CD4-positive, alpha-beta memory T cell (primary cell): ENCODE results near the gene TVP23B. TPM values are rescaled to one million over a fixed set of nuclear protein-coding genes. Genes with fewer than 3 reads are reported as not detected.
"Not testable (repeated sequence)": the region's sequence is repeated elsewhere in the genome, so short reads cannot be mapped to it uniquely, and the experiment has no call there.

Experiments
- CTCF ChIA-PET: fragments of 350-600 bp; sonication (Branson Sonifier 250); formaldehyde crosslinking; loops from one replicate; lab custom pipeline; 2021; ENCODE audit warnings: inconsistent platforms; ENCODE audit not compliant: partially characterized antibody; lab: Charles Lee
- POLR2A ChIA-PET: fragments of 350-600 bp; sonication (Branson Sonifier 250); formaldehyde crosslinking; loops from one replicate; lab custom pipeline; 2021; ENCODE audit not compliant: partially characterized antibody; lab: Charles Lee
- DNase-seq, 5 donors: peaks; one replicate each; pipeline versions ENCODE4 v3.0.0 to v3.0.0-alpha.2; 2020 to 2022; ENCODE audit warnings: mixed read lengths in 1 of 5
- H3K27ac ChIP-seq: one replicate; pipeline ENCODE4 v1.7.0; 2013; ENCODE audit warnings: low read depth, low read length
- H3K27me3 ChIP-seq: 2 replicates; pipeline ENCODE4 v1.7.0; 2013; ENCODE audit warnings: mild to moderate bottlenecking, low read length, moderate library complexity; ENCODE audit not compliant: insufficient read depth
- H3K36me3 ChIP-seq: 2 replicates; pipeline ENCODE4 v1.7.0; 2013; ENCODE audit warnings: mild to moderate bottlenecking, low read length, moderate library complexity; ENCODE audit not compliant: insufficient read depth
- H3K4me1 ChIP-seq: 2 replicates; pipeline ENCODE4 v1.7.0; 2013; ENCODE audit warnings: mild to moderate bottlenecking, low read length, moderate library complexity; ENCODE audit not compliant: insufficient read depth
- H3K4me3 ChIP-seq, 2 donors: one replicate each; pipeline ENCODE4 v1.7.0; 2013; ENCODE audit warnings: low read length in 2 of 2, mild to moderate bottlenecking in 1 of 2
- H3K9me3 ChIP-seq, 2 donors: one replicate each; pipeline ENCODE4 v1.7.0; 2013; ENCODE audit warnings: low read length in 2 of 2, control low read depth in 1 of 2; ENCODE audit not compliant: control insufficient read depth in 1 of 2
- H3K27ac Mint-ChIP-seq, 7 donors: one replicate each; pipeline ENCODE4 v1.8.0; 2020 to 2021; ENCODE audit warnings: mixed read lengths in 7 of 7, mild to moderate bottlenecking in 6 of 7, inconsistent platforms in 3 of 7, moderate library complexity in 3 of 7
- H3K27me3 Mint-ChIP-seq, 2 donors: one replicate each; pipeline ENCODE4 v1.8.0; 2020 to 2021; ENCODE audit warnings: mixed read lengths in 2 of 2
- H3K36me3 Mint-ChIP-seq, 2 donors: one replicate each; pipeline ENCODE4 v1.8.0; 2020 to 2021; ENCODE audit warnings: mixed read lengths in 2 of 2, inconsistent platforms in 1 of 2, mild to moderate bottlenecking in 1 of 2
- H3K4me1 Mint-ChIP-seq, 4 donors: one replicate each; pipeline ENCODE4 v1.8.0; 2020 to 2021; ENCODE audit warnings: mixed read lengths in 4 of 4, mild to moderate bottlenecking in 1 of 4
- H3K4me3 Mint-ChIP-seq, 8 donors: one replicate each; pipeline ENCODE4 v1.8.0; 2020 to 2021; ENCODE audit warnings: mixed read lengths in 8 of 8, mild to moderate bottlenecking in 7 of 8, moderate library complexity in 6 of 8, inconsistent platforms in 3 of 8
- H3K9me3 Mint-ChIP-seq, 8 donors: one replicate each; pipeline ENCODE4 v1.8.0; 2020 to 2021; ENCODE audit warnings: mixed read lengths in 8 of 8, mild to moderate bottlenecking in 5 of 8, inconsistent platforms in 3 of 8, moderate library complexity in 1 of 8
- intact Hi-C: fragments of 100-400 bp; cut with micrococcal nuclease; formaldehyde crosslinking; loops from one replicate; pipeline ENCODE4 v1.15.1; 2023
- polyA plus RNA-seq, 2 donors: library from polyadenylated mRNA; unstranded; fragments of 300-500 nt; fragmentation: Illumina TruSeq; gene quantifications; one replicate each; pipeline ENCODE4 v1.2.3, GENCODE V29; 2021
- total RNA-seq, 2 experiments: library from RNA; stranded (reverse); gene quantifications; one replicate each; pipeline ENCODE4 v1.2.3, GENCODE V29; 2021

TVP23B gene
- total and polyA plus RNA-seq, 4 experiments from 2014 or later: 37.3 to 69.0 (median 45.8) TPM

- H3K36me3 ChIP-seq, CTCF ChIA-PET, intact Hi-C loops, H3K4me1 ChIP-seq, POLR2A ChIA-PET, H3K27ac ChIP-seq, H3K4me3 Mint-ChIP-seq, H3K4me3 ChIP-seq, H3K9me3 ChIP-seq, H3K9me3 Mint-ChIP-seq, H3K27me3 ChIP-seq, H3K27ac Mint-ChIP-seq, H3K27me3 Mint-ChIP-seq, DNase-seq: not testable (repeated sequence)
- H3K4me1 Mint-ChIP-seq: peaks cover 1 to 12% (median 7%) of the 10 kb centered on the region in 4 donors
- H3K36me3 Mint-ChIP-seq: peaks cover 18 to 34% of the 10 kb centered on the region in 2 donors
Observed at GRCh38 chr17:18796887-18797286, 15.9 kb downstream of the TVP23B start.

GRCh38 chr17:18803458-18804245, 22.7 kb downstream of the TVP23B start:
- H3K27ac Mint-ChIP-seq, H3K36me3 ChIP-seq, H3K27ac ChIP-seq, H3K4me3 ChIP-seq, H3K4me1 Mint-ChIP-seq, DNase-seq, H3K27me3 Mint-ChIP-seq, CTCF ChIA-PET, H3K27me3 ChIP-seq, H3K9me3 Mint-ChIP-seq, H3K9me3 ChIP-seq, POLR2A ChIA-PET, H3K4me3 Mint-ChIP-seq, intact Hi-C loops, H3K4me1 ChIP-seq: not testable (repeated sequence)
- H3K36me3 Mint-ChIP-seq: peaks cover 23 to 38% of the 10 kb centered on the region in 2 donors

GRCh38 chr17:18815924-18816323, 34.9 kb downstream of the TVP23B start:
- H3K4me1 ChIP-seq, H3K4me3 Mint-ChIP-seq, H3K36me3 ChIP-seq, H3K27me3 Mint-ChIP-seq, DNase-seq, H3K27ac Mint-ChIP-seq, H3K27ac ChIP-seq, POLR2A ChIA-PET, intact Hi-C loops, H3K9me3 Mint-ChIP-seq, H3K4me3 ChIP-seq, H3K36me3 Mint-ChIP-seq, H3K9me3 ChIP-seq, H3K4me1 Mint-ChIP-seq, H3K27me3 ChIP-seq: not testable (repeated sequence)
- CTCF ChIA-PET: interaction anchor here (1.6 kb wide), 1 partner anchor 43 kb away, joined by 3 read pairs; no protein-coding TSS in a partner anchor

- H3K36me3 ChIP-seq, H3K4me3 ChIP-seq, H3K4me1 Mint-ChIP-seq, intact Hi-C loops, H3K4me3 Mint-ChIP-seq, H3K27me3 Mint-ChIP-seq, POLR2A ChIA-PET, H3K36me3 Mint-ChIP-seq, H3K27ac Mint-ChIP-seq, H3K9me3 Mint-ChIP-seq, H3K9me3 ChIP-seq, H3K27ac ChIP-seq, H3K27me3 ChIP-seq, H3K4me1 ChIP-seq: not testable (repeated sequence)
- peak; percentile 59 to 66 (median 65) for DNase-seq
- CTCF ChIA-PET: interaction anchor here (1.1 to 1.6 kb wide), 2 partner anchors 42 to 144 kb away, joined by 3 read pairs; no protein-coding TSS in a partner anchor
Observed at GRCh38 chr17:18816489-18817371, 35.7 kb downstream of the TVP23B start.

GRCh38 chr17:18821430-18821829, 40.4 kb downstream of the TVP23B start:
- H3K27me3 ChIP-seq, POLR2A ChIA-PET, H3K4me1 Mint-ChIP-seq: not testable (repeated sequence)

GRCh38 chr17:18827613-18828012, 46.6 kb downstream of the TVP23B start:
- H3K9me3 Mint-ChIP-seq, H3K4me3 Mint-ChIP-seq, H3K9me3 ChIP-seq, DNase-seq, H3K4me1 Mint-ChIP-seq, H3K27me3 Mint-ChIP-seq, H3K27me3 ChIP-seq, H3K36me3 Mint-ChIP-seq, H3K4me1 ChIP-seq, CTCF ChIA-PET, POLR2A ChIA-PET, intact Hi-C loops, H3K36me3 ChIP-seq, H3K27ac Mint-ChIP-seq, H3K4me3 ChIP-seq, H3K27ac ChIP-seq: not testable (repeated sequence)

More at GRCh38 chr17:18821430-18821829, 40.4 kb downstream of the TVP23B start:
- H3K4me3 Mint-ChIP-seq, H3K27ac ChIP-seq, H3K9me3 Mint-ChIP-seq, H3K4me3 ChIP-seq, CTCF ChIA-PET, intact Hi-C loops, H3K36me3 ChIP-seq, H3K36me3 Mint-ChIP-seq, H3K4me1 ChIP-seq, H3K27ac Mint-ChIP-seq, H3K27me3 Mint-ChIP-seq, H3K9me3 ChIP-seq, DNase-seq: not testable (repeated sequence)

GRCh38 chr17:18848501-18848900, 67.5 kb downstream of the TVP23B start:
- POLR2A ChIA-PET: no interaction called here

More at GRCh38 chr17:18848501-18848900, 67.5 kb downstream of the TVP23B start:
- H3K9me3 Mint-ChIP-seq: no peaks in the 10 kb centered on the region
- H3K4me3 Mint-ChIP-seq: no peak overlapping the region
- H3K9me3 ChIP-seq: no peaks in the 10 kb centered on the region
- H3K27me3 Mint-ChIP-seq: peaks cover 0 to 1% of the 10 kb centered on the region in 2 donors
- CTCF ChIA-PET: no interaction called here
- no peak overlapping the region for H3K27ac ChIP-seq
- H3K36me3 Mint-ChIP-seq: no peaks in the 10 kb centered on the region
- no peaks in the 10 kb centered on the region for H3K27me3 ChIP-seq
- no peak for DNase-seq
- H3K27ac Mint-ChIP-seq: no peak overlapping the region
- H3K4me3 ChIP-seq: no peak overlapping the region
- intact Hi-C loops: no loop called here
- no peaks in the 10 kb centered on the region for H3K4me1 Mint-ChIP-seq
- no peaks in the 10 kb centered on the region for H3K4me1 ChIP-seq
- no peaks in the 10 kb centered on the region for H3K36me3 ChIP-seq
